GM23338 (cell line): ENCODE data around the gene SLC2A6. TPM values are rescaled to one million over a fixed set of nuclear protein-coding genes. Genes with fewer than 3 reads are reported as not detected.

Experiments used
- ATAC-seq: fragments of 200-7000 bp; cut with Tn5 transposase; 3 replicates; pipeline ENCODE4 v1.9.1; 2020
- DNase-seq: peaks from one replicate; pipeline ENCODE4 v3.0.0-alpha.2; 2015; ENCODE audit warnings: low spot score
- H2AFZ ChIP-seq: fragments of 200-600 bp; sonication (generic); 2 replicates; pipeline ENCODE4 v1.8.0; 2016; ENCODE audit warnings: antibody characterized with exemption, mild to moderate bottlenecking, moderate library complexity
- H3F3A ChIP-seq: fragments of 200-600 bp; sonication (generic); replicated peaks from 2 replicates; pipeline ENCODE4 v1.8.0; 2017; ENCODE audit warnings: antibody characterized with exemption, mixed run types, low read depth
- H3K27ac ChIP-seq: fragments of 200-600 bp; sonication (generic); 2 replicates; pipeline ENCODE4 v1.6.1; 2016; ENCODE audit warnings: low read depth
- H3K27me3 ChIP-seq: fragments of 200-600 bp; sonication (generic); 2 replicates; pipeline ENCODE4 v1.8.0; 2016; ENCODE audit warnings: mild to moderate bottlenecking, mixed run types, moderate library complexity; ENCODE audit not compliant: insufficient read depth
- H3K36me3 ChIP-seq: fragments of 200-600 bp; sonication (generic); 2 replicates; pipeline ENCODE4 v1.8.0; 2016; ENCODE audit warnings: mild to moderate bottlenecking; ENCODE audit not compliant: insufficient read depth
- H3K4me1 ChIP-seq: fragments of 200-600 bp; sonication (generic); 2 replicates; pipeline ENCODE4 v1.8.0; 2016; ENCODE audit warnings: mild to moderate bottlenecking, moderate library complexity; ENCODE audit not compliant: insufficient read depth
- H3K4me2 ChIP-seq: fragments of 200-600 bp; sonication (generic); 2 replicates; pipeline ENCODE4 v1.7.1; 2017; ENCODE audit warnings: mixed run types
- H3K4me3 ChIP-seq: fragments of 200-600 bp; sonication (generic); 2 replicates; pipeline ENCODE4 v1.6.1; 2016; ENCODE audit warnings: mixed run types
- H3K79me2 ChIP-seq: fragments of 200-600 bp; sonication (generic); replicated peaks from 2 replicates; pipeline ENCODE4 v1.8.0; 2017; ENCODE audit warnings: mild to moderate bottlenecking; ENCODE audit not compliant: insufficient read depth
- H3K9me2 ChIP-seq: fragments of 200-600 bp; sonication (generic); 2 replicates; pipeline ENCODE4 v1.8.0; 2017; ENCODE audit not compliant: insufficient read depth
- H4K20me1 ChIP-seq: fragments of 200-600 bp; sonication (generic); replicated peaks from 2 replicates; pipeline ENCODE4 v1.8.0; 2017; ENCODE audit warnings: mild to moderate bottlenecking; ENCODE audit not compliant: insufficient read depth
- H3K27ac Mint-ChIP-seq: 2 replicates; pipeline ENCODE4 v1.8.0; 2020; ENCODE audit warnings: inconsistent platforms, mild to moderate bottlenecking, moderate library complexity, mixed read lengths
- H3K27me3 Mint-ChIP-seq: 3 replicates; pipeline ENCODE4 v1.8.0; 2022; ENCODE audit warnings: low read depth, mild to moderate bottlenecking, moderate library complexity, mixed read lengths, inconsistent platforms; ENCODE audit not compliant: insufficient read depth, poor library complexity
- H3K36me3 Mint-ChIP-seq: 3 replicates; pipeline ENCODE4 v1.8.0; 2021; ENCODE audit warnings: low read depth, mild to moderate bottlenecking, inconsistent platforms, moderate library complexity, mixed read lengths
- H3K4me1 Mint-ChIP-seq: 3 replicates; pipeline ENCODE4 v1.8.0; 2020; ENCODE audit warnings: mild to moderate bottlenecking, inconsistent platforms, mixed read lengths
- H3K4me3 Mint-ChIP-seq: 3 replicates; pipeline ENCODE4 v1.8.0; 2021; ENCODE audit warnings: moderate library complexity, mild to moderate bottlenecking, inconsistent platforms, mixed read lengths
- H3K9me3 Mint-ChIP-seq: 3 replicates; pipeline ENCODE4 v1.8.0; 2020; ENCODE audit warnings: moderate library complexity, mild to moderate bottlenecking, inconsistent platforms, mixed read lengths
- CREB1 ChIP-seq: fragments of 250-450 bp; sonication (Bioruptor Pico); IDR thresholded peaks from 2 replicates; pipeline ENCODE4 v1.5.0; 2020; ENCODE audit warnings: low read depth, mild to moderate bottlenecking, moderate library complexity
- ETS1 ChIP-seq: IDR thresholded peaks from 2 replicates; pipeline ENCODE4 v1.6.1; 2016; ENCODE audit warnings: antibody characterized with exemption
- EZH2 ChIP-seq: fragments of 200-600 bp; sonication (generic); IDR thresholded peaks from one replicate; pipeline ENCODE4 v1.8.0; 2017; ENCODE audit warnings: antibody characterized with exemption, mild to moderate bottlenecking, low read depth; ENCODE audit not compliant: unreplicated experiment
- EZH2phosphoT487 ChIP-seq: fragments of 200-600 bp; sonication (generic); IDR thresholded peaks from one replicate; pipeline ENCODE4 v1.8.1; 2018; ENCODE audit warnings: antibody characterized with exemption; ENCODE audit not compliant: unreplicated experiment
- JUNB ChIP-seq: IDR thresholded peaks from one replicate; pipeline ENCODE4 v1.6.1; 2016; ENCODE audit warnings: antibody characterized with exemption; ENCODE audit not compliant: unreplicated experiment
- NANOG ChIP-seq: IDR thresholded peaks from 2 replicates; pipeline ENCODE4 v1.6.1; 2016; ENCODE audit warnings: antibody characterized with exemption, borderline replicate concordance
- POLR2AphosphoS5 ChIP-seq: IDR thresholded peaks from 2 replicates; pipeline ENCODE4 v1.6.1; 2016; ENCODE audit warnings: antibody characterized with exemption, low read depth
- REST ChIP-seq: IDR thresholded peaks from one replicate; pipeline ENCODE4 v1.6.1; 2018; ENCODE audit warnings: antibody characterized with exemption; ENCODE audit not compliant: unreplicated experiment
- STAT1 ChIP-seq: IDR thresholded peaks from one replicate; pipeline ENCODE4 v1.6.1; 2016; ENCODE audit warnings: antibody characterized with exemption; ENCODE audit not compliant: unreplicated experiment
- ZNF114 ChIP-seq: fragments of 250-450 bp; sonication (Bioruptor Pico); IDR thresholded peaks from 2 replicates; pipeline ENCODE4 v1.5.0; 2020; ENCODE audit warnings: mild to moderate bottlenecking, moderate library complexity
- polyA plus RNA-seq: library from polyadenylated mRNA; unstranded; fragments of >200 nt; fragmentation: Nextera tagmentation; extraction: Ambion mirVana; gene quantifications from 2 replicates; pipeline ENCODE4 v1.2.1, GENCODE V29; 2016
- total RNA-seq: library from RNA; depleted of rRNA; stranded (reverse); fragments of >200 nt; shearing (Covaris generic); gene quantifications from 2 replicates; pipeline ENCODE4 v1.2.3, GENCODE V29; 2014
- TF ChIP-seq, protein P1 (sequence below), 2 experiments: fragments of 200-600 bp in 1 of 2; sonication (generic) in 1 of 2; conservative IDR thresholded peaks; 2 replicates each; pipeline versions ENCODE4 v1.5.1 to v1.6.1; 2016 to 2017; ENCODE audit warnings: antibody characterized with exemption in 2 of 2, low read depth in 2 of 2, mild to moderate bottlenecking in 2 of 2, moderate library complexity in 1 of 2

The SLC2A6 gene
- total and polyA plus RNA-seq, 2 experiments from 2014 or later, result 17.5 to 39.3 TPM

DNA sequence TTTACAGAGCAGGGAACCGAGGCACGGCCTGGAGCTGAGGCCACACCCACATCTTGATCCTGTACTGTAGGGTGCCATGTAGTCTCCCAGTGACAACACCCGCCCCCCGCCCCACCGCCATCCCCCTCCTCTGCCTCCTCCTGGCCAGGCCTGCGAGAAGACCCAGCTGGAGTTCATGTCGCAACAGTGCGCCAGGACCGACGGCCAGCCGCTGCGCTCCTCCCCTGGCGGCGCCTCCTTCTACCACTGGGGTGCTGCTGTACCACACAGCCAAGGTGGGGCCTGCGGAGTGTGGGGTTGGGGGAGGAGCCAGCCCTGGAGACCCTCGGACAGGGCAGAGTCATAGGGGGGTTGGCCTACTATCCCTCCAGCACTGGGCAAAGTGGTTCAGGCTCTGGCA is 42.2 kb downstream of the SLC2A6 start (continued):
- no peak for TF ChIP-seq ETS1
- no peak for TF ChIP-seq EZH2

GRCh38 chr9:133433351-133433843 is 45.5 kb downstream of the SLC2A6 start:
- Mint-ChIP-seq H3K36me3 (0 out of 3 replicates have a peak, but pooled peaks cover 2% of the 10 kb centered on the region), H3K9me3 (peaks cover 3% of the 10 kb centered on the region; the same call in 1 of the 3 replicates), H3K27me3 (peaks cover 13% of the 10 kb centered on the region), H3K27ac (no peak overlapping the region), H3K4me1 (no peaks in the 10 kb centered on the region), H3K4me3 (no peak overlapping the region)
- ATAC-seq (no peak), DNase-seq (peak; percentile 14)
- Histone ChIP-seq H2AFZ (no peak overlapping the region), H3K4me2 (no peak overlapping the region), H3K9me2 (no peaks in the 10 kb centered on the region), H3F3A (no peaks in the 10 kb centered on the region; the same call in 1 of the 2 replicates), H3K4me3 (no peak overlapping the region), H3K36me3 (no peaks in the 10 kb centered on the region), H3K27ac (no peak overlapping the region), H3K79me2 (no peaks in the 10 kb centered on the region), H3K4me1 (no peaks in the 10 kb centered on the region), H3K27me3 (peaks cover 6% of the 10 kb centered on the region), H4K20me1 (no peaks in the 10 kb centered on the region)
- TF ChIP-seq, protein P1, sequence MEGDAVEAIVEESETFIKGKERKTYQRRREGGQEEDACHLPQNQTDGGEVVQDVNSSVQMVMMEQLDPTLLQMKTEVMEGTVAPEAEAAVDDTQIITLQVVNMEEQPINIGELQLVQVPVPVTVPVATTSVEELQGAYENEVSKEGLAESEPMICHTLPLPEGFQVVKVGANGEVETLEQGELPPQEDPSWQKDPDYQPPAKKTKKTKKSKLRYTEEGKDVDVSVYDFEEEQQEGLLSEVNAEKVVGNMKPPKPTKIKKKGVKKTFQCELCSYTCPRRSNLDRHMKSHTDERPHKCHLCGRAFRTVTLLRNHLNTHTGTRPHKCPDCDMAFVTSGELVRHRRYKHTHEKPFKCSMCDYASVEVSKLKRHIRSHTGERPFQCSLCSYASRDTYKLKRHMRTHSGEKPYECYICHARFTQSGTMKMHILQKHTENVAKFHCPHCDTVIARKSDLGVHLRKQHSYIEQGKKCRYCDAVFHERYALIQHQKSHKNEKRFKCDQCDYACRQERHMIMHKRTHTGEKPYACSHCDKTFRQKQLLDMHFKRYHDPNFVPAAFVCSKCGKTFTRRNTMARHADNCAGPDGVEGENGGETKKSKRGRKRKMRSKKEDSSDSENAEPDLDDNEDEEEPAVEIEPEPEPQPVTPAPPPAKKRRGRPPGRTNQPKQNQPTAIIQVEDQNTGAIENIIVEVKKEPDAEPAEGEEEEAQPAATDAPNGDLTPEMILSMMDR (conservative IDR thresholded peaks at IDR 0.05; ENCODE audit: low read depth in 2 of 2), result peak; percentile 22 to 52; a peak in 3 of 4 replicates
- no peak for TF ChIP-seq POLR2AphosphoS5

GRCh38 chr9:133430244-133430643 is 48.7 kb downstream of the SLC2A6 start:
- no peak overlapping the region for H3K27ac Mint-ChIP-seq
- Histone ChIP-seq H4K20me1 (no peaks in the 10 kb centered on the region), H3K9me2 (no peaks in the 10 kb centered on the region), H3K4me3 (peak overlapping the region; percentile 70), H2AFZ (peak overlapping the region; percentile 93), H3K27me3 (peaks cover 6% of the 10 kb centered on the region), H3F3A (peaks cover 6% of the 10 kb centered on the region), H3K79me2 (no peaks in the 10 kb centered on the region), H3K27ac (no peak overlapping the region), H3K36me3 (no peaks in the 10 kb centered on the region), H3K4me2 (peak overlapping the region; percentile 80), H3K4me1 (peaks cover 4% of the 10 kb centered on the region; the same call in 1 of the 2 replicates)
- H3K4me1 Mint-ChIP-seq, result peaks cover 7% of the 10 kb centered on the region; the same call in 2 of the 3 replicates
- no peak for ATAC-seq
- peaks cover 20% of the 10 kb centered on the region for H3K27me3 Mint-ChIP-seq
- peaks cover 13% of the 10 kb centered on the region for H3K36me3 Mint-ChIP-seq
- peak overlapping the region; percentile 67 for H3K4me3 Mint-ChIP-seq
- no peak for DNase-seq
- peaks cover 15% of the 10 kb centered on the region; the same call in 2 of the 3 replicates for H3K9me3 Mint-ChIP-seq
- no peak for TF ChIP-seq POLR2AphosphoS5
- TF ChIP-seq ETS1, result no peak
- no peak for TF ChIP-seq NANOG
- no peak for TF ChIP-seq JUNB
- TF ChIP-seq, protein P1 (conservative IDR thresholded peaks at IDR 0.05; ENCODE audit: low read depth in 2 of 2), result no peak
- TF ChIP-seq STAT1, result no peak
- no peak for TF ChIP-seq REST
- TF ChIP-seq EZH2phosphoT487, result no peak
- TF ChIP-seq ZNF114, result no peak
- no peak for TF ChIP-seq CREB1 (CRISPR knock-in tag)
